GM19238 (cell line): ENCODE results near the gene NUP188.

ENCODE experiments used
- DNase-seq: peaks from one replicate; pipeline ENCODE4 v3.0.0; 2011; ENCODE audit warnings: low spot score; ENCODE audit not compliant: insufficient read length

The NUP188 gene

DNA sequence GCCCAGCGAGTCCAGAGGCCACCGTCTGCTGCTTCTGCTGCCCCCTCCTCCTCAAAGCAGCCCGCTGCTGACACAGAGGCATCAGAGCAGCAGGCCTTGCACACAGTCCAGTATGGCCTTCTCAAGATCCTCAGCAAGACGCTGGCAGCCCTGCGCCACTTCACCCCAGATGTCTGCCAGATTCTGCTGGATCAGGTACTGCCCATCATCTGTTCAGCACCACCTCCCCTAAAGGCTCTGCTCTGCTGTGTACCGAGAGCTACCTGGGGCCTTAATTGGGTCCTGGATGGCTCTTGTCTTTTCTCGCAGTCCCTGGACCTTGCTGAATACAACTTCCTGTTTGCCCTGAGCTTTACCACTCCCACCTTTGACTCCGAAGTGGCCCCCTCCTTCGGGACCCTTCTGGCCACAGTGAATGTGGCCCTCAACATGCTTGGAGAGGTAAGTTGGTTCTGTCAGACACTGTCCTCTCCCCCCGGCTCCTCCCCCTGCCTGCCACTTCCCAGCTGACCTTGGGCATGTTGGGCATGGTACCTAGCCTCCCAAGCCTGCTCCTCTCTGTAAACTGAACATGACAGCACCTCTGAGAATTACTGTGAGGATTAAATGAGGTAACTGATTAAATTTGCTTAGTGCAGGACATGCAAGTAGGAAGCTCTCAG, 58.0 kb downstream of the NUP188 start:
- no peak for DNase-seq

DNA sequence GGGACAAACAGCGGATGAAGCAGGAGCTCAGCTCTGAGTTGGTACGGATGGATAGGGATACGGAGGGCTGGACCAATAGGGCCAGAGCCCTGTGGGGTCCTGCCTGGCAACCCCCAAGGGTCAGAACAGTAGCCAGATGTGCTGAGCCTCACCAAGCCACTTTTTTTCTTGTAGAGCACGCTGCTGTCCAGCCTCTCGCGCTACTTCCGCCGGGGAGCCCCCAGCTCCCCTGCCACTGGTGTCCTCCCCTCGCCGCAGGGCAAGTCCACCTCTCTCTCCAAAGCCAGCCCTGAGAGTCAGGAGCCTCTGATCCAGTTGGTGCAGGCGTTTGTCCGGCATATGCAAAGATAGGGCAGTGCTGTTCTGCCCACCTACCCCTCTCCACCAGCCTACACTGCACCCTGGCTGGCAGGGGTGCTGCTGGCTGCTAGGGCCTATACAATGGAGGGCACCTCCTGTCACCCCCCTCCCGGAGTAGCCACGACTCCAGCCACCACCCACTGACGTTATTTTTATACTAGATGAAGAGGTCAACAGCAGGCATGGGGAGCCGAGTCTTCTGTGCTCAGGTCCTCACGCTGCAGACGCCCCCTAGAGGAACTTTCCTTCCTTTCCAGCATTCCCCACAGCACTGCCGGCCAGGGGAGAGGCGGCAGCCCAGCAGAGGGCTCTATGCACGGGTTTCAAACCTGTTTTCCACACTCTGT, 59.0 kb downstream of the NUP188 start:
- peak; percentile 70 for DNase-seq

DNA sequence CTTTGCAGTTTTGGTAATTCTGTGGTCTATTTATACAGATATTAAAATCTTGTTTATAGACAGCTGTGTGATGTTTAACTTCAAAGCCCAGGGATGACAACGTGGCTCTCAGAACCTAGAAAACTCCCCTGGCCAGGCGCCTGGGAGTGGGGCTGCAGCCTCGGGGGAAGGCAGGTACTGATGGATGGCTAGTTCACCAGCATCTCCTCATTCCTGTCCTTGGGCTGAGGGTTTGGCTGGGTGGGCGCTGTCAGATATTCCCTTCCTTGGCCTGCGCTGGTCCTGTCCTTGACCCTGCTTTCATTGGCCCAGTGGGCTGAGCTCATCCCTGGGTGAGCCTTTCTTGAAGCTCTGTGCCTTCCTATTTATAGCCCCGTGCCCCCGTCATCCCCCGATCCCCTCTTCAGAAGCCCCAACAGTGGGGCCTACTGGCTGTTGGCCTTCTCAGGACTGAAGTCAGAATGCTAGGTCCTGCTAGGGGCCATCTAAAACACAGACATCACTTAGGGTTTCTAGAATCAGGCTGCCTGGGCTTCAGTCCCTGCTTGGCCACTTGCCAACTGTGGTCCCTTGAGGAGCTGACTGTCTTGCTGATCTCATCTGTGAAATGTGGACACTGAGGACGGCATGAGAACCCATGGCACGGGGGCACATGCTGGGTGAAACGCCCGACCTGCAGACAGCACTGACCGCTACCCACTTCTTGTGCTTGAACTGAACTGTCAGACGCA, 59.7 kb downstream of the NUP188 start:
- no peak for DNase-seq

GRCh38 chr9:129007766-129008468, 60.4 kb downstream of the NUP188 start:
- no peak for DNase-seq

GRCh38 chr9:129008469-129008965, 61.0 kb downstream of the NUP188 start:
- DNase-seq, result no peak

- DNase-seq, result no peak
These were observed 61.6 kb downstream of the NUP188 start for GRCh38 chr9:129008986-129009583.

DNA sequence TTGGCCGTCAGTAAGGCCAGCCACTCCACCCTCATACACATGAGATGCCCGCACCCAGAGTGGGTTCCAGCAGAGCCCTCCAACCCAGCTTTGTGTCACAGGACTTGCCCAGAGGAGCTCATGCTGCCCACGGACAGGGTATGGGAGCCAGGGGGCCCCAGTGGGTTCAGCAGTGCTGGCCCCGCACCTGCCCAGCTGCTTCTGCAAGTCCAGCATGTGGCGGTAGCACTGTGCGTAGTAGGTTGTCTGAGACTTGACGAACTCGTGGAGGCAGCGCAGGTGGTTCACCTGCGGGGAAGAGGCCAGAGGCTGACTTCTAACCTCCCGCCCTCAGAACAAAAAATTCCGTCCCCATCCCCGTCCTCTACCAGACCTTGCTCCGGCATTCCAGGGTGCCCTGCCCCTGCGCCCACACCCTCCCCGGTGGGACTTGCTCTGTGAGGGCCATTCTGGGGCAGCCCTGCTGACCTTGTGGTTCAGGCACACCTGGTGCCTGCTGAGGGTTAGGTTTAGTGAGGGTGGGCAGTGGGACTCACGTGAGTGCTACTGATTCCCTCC, 62.2 kb downstream of the NUP188 start:
- no peak for DNase-seq

DNA sequence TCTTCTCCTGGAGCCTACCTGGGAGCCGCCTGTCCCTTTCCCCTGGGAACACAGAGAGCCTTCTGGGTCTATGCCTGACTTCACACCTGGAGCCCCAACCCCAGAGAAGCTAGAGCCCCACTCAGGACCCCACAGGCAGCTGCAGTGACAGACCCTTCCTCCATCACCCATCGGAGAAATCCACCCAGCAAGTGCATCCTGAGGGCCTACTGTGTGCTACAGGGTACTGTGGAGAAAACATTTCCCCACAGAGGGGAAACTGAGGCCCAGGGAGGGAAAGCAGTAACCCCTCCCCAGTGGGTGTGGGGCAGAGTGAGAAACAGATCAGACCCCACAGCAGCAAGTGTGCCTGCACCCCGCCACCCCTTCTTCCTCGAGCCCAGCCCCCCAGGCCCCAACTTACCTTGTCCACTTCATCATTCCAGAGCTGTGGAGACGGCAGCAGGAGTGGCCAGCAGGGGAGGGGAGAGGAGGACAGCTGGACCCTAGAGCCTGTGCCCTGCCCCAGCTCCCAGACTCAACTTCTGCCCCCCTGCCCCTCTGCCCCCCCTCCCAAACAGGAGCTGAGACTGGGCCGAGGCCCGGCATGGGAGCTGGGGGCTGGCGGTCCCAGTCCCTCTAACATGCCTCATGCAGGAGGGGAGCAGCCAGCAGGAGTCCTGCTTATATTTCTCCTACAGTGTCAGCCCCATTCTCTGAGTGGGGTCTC, 62.9 kb downstream of the NUP188 start:
- no peak for DNase-seq

DNA sequence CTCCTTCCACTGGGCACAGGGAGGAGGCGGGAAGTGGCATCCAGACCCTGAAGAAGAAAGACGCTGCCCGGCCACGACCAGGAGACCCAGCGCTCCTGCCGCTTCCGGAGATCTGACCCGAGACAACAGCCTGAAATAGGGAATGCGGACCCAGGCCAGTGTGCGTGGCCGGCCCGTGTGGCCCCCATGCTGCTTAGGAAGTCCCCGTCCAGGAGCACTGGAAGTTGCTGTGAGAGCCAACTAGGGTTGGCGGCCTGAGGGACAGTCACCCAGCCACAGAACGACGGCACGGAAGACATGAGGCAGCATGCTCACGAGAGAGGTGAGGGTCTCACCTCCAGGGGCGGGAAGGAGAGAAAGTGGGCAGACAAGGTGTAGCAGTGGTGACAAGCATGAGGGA, 63.7 kb downstream of the NUP188 start:
- no peak for DNase-seq

- no peak for DNase-seq
These were observed 64.3 kb downstream of the NUP188 start for GRCh38 chr9:129011761-129012181.

- no peak for DNase-seq
These were observed 64.8 kb downstream of the NUP188 start for GRCh38 chr9:129012343-129012742.

GRCh38 chr9:129012893-129013448, 65.5 kb downstream of the NUP188 start:
- DNase-seq, result no peak

DNA sequence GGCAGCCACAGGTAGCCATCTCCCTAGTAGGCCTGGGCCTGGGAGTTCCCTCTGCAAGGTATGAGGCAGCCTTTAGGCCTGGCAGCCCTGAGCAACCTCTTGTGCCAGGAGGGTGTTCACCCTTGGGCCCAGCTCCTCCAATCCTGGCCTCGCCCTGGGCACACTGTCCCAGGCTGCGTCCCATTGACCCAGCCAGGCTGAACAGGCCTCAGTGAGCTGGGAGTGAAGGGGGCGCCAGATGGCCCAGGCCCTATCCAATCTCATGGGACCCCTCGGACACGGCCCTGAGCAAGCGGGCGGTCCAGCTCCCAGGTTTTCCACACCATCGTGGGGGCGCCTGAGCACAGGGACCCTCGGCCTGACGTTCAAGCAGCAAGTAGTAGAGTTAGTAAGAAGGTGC, 66.2 kb downstream of the NUP188 start:
- DNase-seq, result no peak

DNA sequence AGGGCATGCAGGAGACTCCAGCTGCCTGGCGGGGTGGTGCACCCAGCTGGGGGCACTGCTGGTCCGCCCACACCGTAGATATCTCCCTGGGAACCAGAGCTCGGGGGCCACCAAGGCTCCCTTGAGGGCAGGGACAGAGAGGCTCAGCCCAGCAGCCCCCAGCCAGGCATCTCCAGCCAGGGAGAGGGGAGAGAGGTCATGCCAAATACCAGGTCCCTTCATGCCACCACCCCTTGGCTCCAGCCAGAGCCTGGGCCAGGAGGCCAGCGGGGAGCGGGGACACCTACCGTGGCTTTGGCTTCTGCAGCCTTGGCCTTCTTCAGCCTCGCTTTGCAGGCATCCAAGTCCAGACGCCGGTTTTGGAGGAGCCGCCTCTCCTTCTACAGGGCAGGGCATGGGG, 66.6 kb downstream of the NUP188 start:
- no peak for DNase-seq

GRCh38 chr9:129014608-129015007, 67.1 kb downstream of the NUP188 start:
- DNase-seq, result no peak

- DNase-seq, result peak; percentile 77
These were observed 73.6 kb downstream of the NUP188 start for GRCh38 chr9:129021091-129021490.

- DNase-seq, result no peak
These were observed 74.5 kb downstream of the NUP188 start for GRCh38 chr9:129022037-129022436.

DNA sequence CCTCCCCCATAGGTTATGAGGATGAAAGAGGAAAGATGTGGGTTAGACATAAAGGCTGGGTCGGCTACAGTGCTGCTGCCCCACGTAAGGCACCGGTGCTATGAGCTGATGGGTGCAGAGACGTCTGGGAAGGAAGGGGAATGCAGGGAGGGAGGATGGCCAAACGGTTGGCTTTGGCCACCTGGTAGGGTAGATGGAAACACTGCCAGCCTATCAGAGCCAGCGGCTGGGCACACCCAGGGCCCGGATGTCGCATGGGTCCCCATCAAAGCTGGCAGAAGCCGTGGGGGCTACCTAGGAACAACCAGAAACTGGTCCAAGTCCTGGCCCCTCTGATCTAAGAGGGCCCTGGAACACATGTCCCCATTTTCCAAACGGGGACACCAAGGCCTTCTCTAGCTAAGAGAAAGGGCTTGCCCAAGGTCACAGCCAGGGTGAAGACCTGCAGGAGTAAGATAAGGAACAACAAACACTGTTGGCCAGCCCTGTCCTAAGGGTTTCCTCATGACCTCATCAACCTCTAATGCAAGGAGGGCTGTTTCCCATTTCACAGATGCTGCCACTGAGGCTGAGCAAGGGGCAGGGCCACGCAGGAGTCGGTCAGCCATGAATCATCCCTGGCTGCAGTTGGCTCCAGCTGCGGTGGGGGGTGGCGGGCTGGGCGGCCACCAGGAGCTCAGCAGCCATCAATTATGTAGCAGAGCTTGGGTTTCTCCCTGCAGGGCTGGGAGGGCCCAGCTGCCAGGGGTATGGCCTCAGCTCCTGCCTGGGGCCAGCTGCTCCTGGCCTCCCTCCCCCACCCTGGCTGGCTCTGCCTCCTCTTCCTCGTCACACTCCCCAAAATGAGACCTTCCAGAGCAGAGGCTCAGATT, 75.8 kb downstream of the NUP188 start:
- no peak for DNase-seq

DNA sequence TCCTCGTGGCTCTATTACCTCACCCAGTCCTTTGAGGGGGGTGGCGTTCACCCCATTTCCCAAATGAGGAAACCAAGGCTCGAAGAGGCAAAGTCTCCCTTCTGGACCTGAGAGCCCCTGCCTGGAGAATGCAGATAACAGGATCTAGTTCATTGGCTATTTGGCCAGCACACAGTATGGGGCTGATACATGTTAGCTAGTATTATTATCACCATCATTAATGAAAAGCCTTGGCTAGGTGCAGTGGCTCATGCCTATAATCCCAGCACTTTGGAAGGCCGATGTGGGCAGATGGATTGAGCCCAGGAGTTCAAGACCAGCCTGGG, 76.4 kb downstream of the NUP188 start:
- DNase-seq, result no peak
